ENCODE results near the gene ASAH2.

The ASAH2 gene

DNA sequence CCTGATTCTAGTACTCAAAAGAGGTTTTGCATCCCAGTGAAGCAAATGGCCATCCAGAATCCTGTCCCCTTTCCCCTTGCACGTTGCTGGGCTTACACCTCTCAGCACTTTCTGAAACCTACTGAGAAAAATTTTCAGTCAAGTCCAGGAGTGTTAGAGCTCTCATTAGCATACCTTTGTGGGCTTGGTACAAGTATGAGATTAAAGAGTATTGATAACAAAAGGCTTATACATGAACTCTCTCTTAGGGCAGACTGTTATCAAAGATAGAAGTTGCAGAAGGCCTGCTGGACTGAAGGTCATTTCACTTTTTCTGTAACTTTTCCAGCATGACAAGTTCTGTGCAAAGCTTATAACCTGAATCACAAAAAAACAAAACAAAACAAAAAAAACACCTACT lies at the start of gene ASAH2:
Gene ASAH2 (minus strand): TSS at position 123 of the 400 bp plus-strand sequence. CDS start 2,906 bp downstream, outside the sequence.
- Histone ChIP-seq H3K27ac (ENCODE audit: low read depth, low read length) (no peak within 1 kb of the TSS), H3K4me3 (ENCODE audit: low read depth in 1 of 2, low read length in 2 of 2) (peak within 1 kb of the TSS; percentile 41 to 56), H3K9me3 (ENCODE audit: control insufficient read depth in 1 of 2, low read length in 2 of 2) (no peaks in the 10 kb centered on the region), H3K4me1 (ENCODE audit: control insufficient read depth in 1 of 2, insufficient read depth in 2 of 2, low read length in 2 of 2) (peaks cover 30 to 37% of the 10 kb centered on the region in 2 donors), H3K36me3 (ENCODE audit: control insufficient read depth in 1 of 2, insufficient read depth in 2 of 2, low read length in 2 of 2) (no peaks in the 10 kb centered on the region), H3K27me3 (ENCODE audit: control insufficient read depth in 1 of 2, insufficient read depth in 2 of 2, low read length in 2 of 2) (peaks cover 0 to 4% of the 10 kb centered on the region in 2 donors), H3K9ac (ENCODE audit: low read depth in 1 of 2, low read length in 2 of 2) (no peak within 1 kb of the TSS)

- Histone ChIP-seq H3K4me3 (ENCODE audit: low read depth in 1 of 2, low read length in 2 of 2) (no peak overlapping the region), H3K9me3 (ENCODE audit: control insufficient read depth in 1 of 2, low read length in 2 of 2) (peaks cover 0 to 2% of the 10 kb centered on the region in 2 donors), H3K4me1 (ENCODE audit: control insufficient read depth in 1 of 2, insufficient read depth in 2 of 2, low read length in 2 of 2) (no peaks in the 10 kb centered on the region), H3K27me3 (ENCODE audit: control insufficient read depth in 1 of 2, insufficient read depth in 2 of 2, low read length in 2 of 2) (no peaks in the 10 kb centered on the region), H3K36me3 (ENCODE audit: control insufficient read depth in 1 of 2, insufficient read depth in 2 of 2, low read length in 2 of 2) (no peaks in the 10 kb centered on the region), H3K9ac (ENCODE audit: low read depth in 1 of 2, low read length in 2 of 2) (no peak overlapping the region), H3K27ac (ENCODE audit: low read depth, low read length) (no peak overlapping the region)
Measured at GRCh38 chr10:50299948-50300669, 48.8 kb upstream of the ASAH2 start.

DNA sequence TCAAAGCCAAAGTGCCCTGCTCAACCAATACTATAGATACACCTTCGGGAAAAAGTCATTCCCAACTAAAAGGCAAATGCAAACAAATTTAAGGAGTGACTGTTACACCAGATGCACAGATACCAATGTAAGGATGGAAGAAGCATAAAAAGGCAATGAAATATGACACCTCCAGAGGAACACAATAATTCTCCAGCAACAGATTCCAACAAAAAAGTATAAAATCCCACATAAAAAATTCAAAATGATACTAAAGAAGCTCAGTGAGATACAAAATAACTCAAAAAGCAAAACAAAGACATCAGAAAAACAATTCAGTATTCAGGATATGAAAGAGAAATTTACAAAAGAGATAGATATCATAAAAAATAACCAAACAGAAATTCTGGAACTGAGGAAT lies 44.1 kb upstream of the ASAH2 start:
- Histone ChIP-seq H3K36me3 (ENCODE audit: control insufficient read depth in 1 of 2, insufficient read depth in 2 of 2, low read length in 2 of 2) (no peaks in the 10 kb centered on the region), H3K4me1 (ENCODE audit: control insufficient read depth in 1 of 2, insufficient read depth in 2 of 2, low read length in 2 of 2) (peaks cover 8 to 17% of the 10 kb centered on the region in 2 donors), H3K4me3 (ENCODE audit: low read depth in 1 of 2, low read length in 2 of 2) (no peak overlapping the region), H3K9ac (ENCODE audit: low read depth in 1 of 2, low read length in 2 of 2) (no peak overlapping the region), H3K27ac (ENCODE audit: low read depth, low read length) (no peak overlapping the region), H3K9me3 (ENCODE audit: control insufficient read depth in 1 of 2, low read length in 2 of 2) (peaks cover 0 to 2% of the 10 kb centered on the region in 2 donors), H3K27me3 (ENCODE audit: control insufficient read depth in 1 of 2, insufficient read depth in 2 of 2, low read length in 2 of 2) (no peaks in the 10 kb centered on the region)

- H3K9ac ChIP-seq (ENCODE audit: low read depth in 1 of 2, low read length in 2 of 2), result no peak overlapping the region
- H3K36me3 ChIP-seq (ENCODE audit: control insufficient read depth in 1 of 2, insufficient read depth in 2 of 2, low read length in 2 of 2), result no peaks in the 10 kb centered on the region
- no peak overlapping the region for H3K4me3 ChIP-seq (ENCODE audit: low read depth in 1 of 2, low read length in 2 of 2)
- H3K27me3 ChIP-seq (ENCODE audit: control insufficient read depth in 1 of 2, insufficient read depth in 2 of 2, low read length in 2 of 2), result no peaks in the 10 kb centered on the region
- H3K27ac ChIP-seq (ENCODE audit: low read depth, low read length), result no peak overlapping the region
- no peaks in the 10 kb centered on the region for H3K9me3 ChIP-seq (ENCODE audit: control insufficient read depth in 1 of 2, low read length in 2 of 2)
- H3K4me1 ChIP-seq (ENCODE audit: control insufficient read depth in 1 of 2, insufficient read depth in 2 of 2, low read length in 2 of 2), result peaks cover 8 to 17% of the 10 kb centered on the region in 2 donors
Measured at GRCh38 chr10:50294582-50294981, 43.3 kb upstream of the ASAH2 start.

- H3K9me3 ChIP-seq (ENCODE audit: control insufficient read depth in 1 of 2, low read length in 2 of 2), result no peaks in the 10 kb centered on the region
- H3K27ac ChIP-seq (ENCODE audit: low read depth, low read length), result peak overlapping the region; percentile 52
- no peaks in the 10 kb centered on the region for H3K36me3 ChIP-seq (ENCODE audit: control insufficient read depth in 1 of 2, insufficient read depth in 2 of 2, low read length in 2 of 2)
- H3K4me3 ChIP-seq (ENCODE audit: low read depth in 1 of 2, low read length in 2 of 2), result no peak overlapping the region
- H3K9ac ChIP-seq (ENCODE audit: low read depth in 1 of 2, low read length in 2 of 2), result peak overlapping the region in 1 of 2 donors; percentile 4
- H3K27me3 ChIP-seq (ENCODE audit: control insufficient read depth in 1 of 2, insufficient read depth in 2 of 2, low read length in 2 of 2), result no peaks in the 10 kb centered on the region
- H3K4me1 ChIP-seq (ENCODE audit: control insufficient read depth in 1 of 2, insufficient read depth in 2 of 2, low read length in 2 of 2), result peaks cover 8 to 17% of the 10 kb centered on the region in 2 donors
Measured at GRCh38 chr10:50293513-50294313, 42.4 kb upstream of the ASAH2 start.

- no peak overlapping the region for H3K4me3 ChIP-seq (ENCODE audit: low read depth in 1 of 2, low read length in 2 of 2)
- no peak overlapping the region for H3K9ac ChIP-seq (ENCODE audit: low read depth in 1 of 2, low read length in 2 of 2)
- H3K27me3 ChIP-seq (ENCODE audit: control insufficient read depth in 1 of 2, insufficient read depth in 2 of 2, low read length in 2 of 2), result no peaks in the 10 kb centered on the region
- no peak overlapping the region for H3K27ac ChIP-seq (ENCODE audit: low read depth, low read length)
- no peaks in the 10 kb centered on the region for H3K9me3 ChIP-seq (ENCODE audit: control insufficient read depth in 1 of 2, low read length in 2 of 2)
- peaks cover 8 to 17% of the 10 kb centered on the region in 2 donors for H3K4me1 ChIP-seq (ENCODE audit: control insufficient read depth in 1 of 2, insufficient read depth in 2 of 2, low read length in 2 of 2)
- H3K36me3 ChIP-seq (ENCODE audit: control insufficient read depth in 1 of 2, insufficient read depth in 2 of 2, low read length in 2 of 2), result no peaks in the 10 kb centered on the region
Measured at GRCh38 chr10:50291261-50291850, 40.0 kb upstream of the ASAH2 start.

DNA sequence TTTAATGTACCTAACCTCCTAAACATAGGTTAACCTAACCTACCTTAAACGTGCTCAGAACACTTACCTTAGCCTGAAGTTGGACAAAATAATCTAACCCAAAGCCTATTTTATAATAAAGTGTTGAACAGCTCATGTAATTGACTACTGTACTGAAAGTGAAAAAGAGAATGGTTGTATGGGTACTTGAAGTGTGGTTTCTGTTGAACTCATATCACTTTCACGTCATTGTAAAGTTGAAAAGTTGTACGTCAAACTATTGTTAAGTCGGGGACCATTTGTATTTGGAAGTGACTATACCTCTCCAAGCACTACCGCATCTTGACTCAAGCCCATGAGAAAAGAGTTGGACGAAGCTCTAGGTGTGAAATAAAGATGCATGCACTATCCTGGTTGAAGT lies 37.9 kb upstream of the ASAH2 start:
- Histone ChIP-seq H3K9ac (ENCODE audit: low read depth in 1 of 2, low read length in 2 of 2) (no peak overlapping the region), H3K4me1 (ENCODE audit: control insufficient read depth in 1 of 2, insufficient read depth in 2 of 2, low read length in 2 of 2) (peaks cover 6 to 14% of the 10 kb centered on the region in 2 donors), H3K4me3 (ENCODE audit: low read depth in 1 of 2, low read length in 2 of 2) (no peak overlapping the region), H3K9me3 (ENCODE audit: control insufficient read depth in 1 of 2, low read length in 2 of 2) (no peaks in the 10 kb centered on the region), H3K27me3 (ENCODE audit: control insufficient read depth in 1 of 2, insufficient read depth in 2 of 2, low read length in 2 of 2) (no peaks in the 10 kb centered on the region), H3K27ac (ENCODE audit: low read depth, low read length) (no peak overlapping the region), H3K36me3 (ENCODE audit: control insufficient read depth in 1 of 2, insufficient read depth in 2 of 2, low read length in 2 of 2) (no peaks in the 10 kb centered on the region)

- H3K9me3 ChIP-seq (ENCODE audit: control insufficient read depth in 1 of 2, low read length in 2 of 2), result no peaks in the 10 kb centered on the region
- H3K9ac ChIP-seq (ENCODE audit: low read depth in 1 of 2, low read length in 2 of 2), result no peak overlapping the region
- no peaks in the 10 kb centered on the region for H3K36me3 ChIP-seq (ENCODE audit: control insufficient read depth in 1 of 2, insufficient read depth in 2 of 2, low read length in 2 of 2)
- H3K4me3 ChIP-seq (ENCODE audit: low read depth in 1 of 2, low read length in 2 of 2), result no peak overlapping the region
- H3K4me1 ChIP-seq (ENCODE audit: control insufficient read depth in 1 of 2, insufficient read depth in 2 of 2, low read length in 2 of 2), result no peaks in the 10 kb centered on the region
- H3K27ac ChIP-seq (ENCODE audit: low read depth, low read length), result no peak overlapping the region
- H3K27me3 ChIP-seq (ENCODE audit: control insufficient read depth in 1 of 2, insufficient read depth in 2 of 2, low read length in 2 of 2), result no peaks in the 10 kb centered on the region
Measured at GRCh38 chr10:50286996-50287803, 35.9 kb upstream of the ASAH2 start.

GRCh38 chr10:50286517-50286916 lies 35.2 kb upstream of the ASAH2 start:
- no peaks in the 10 kb centered on the region for H3K27me3 ChIP-seq (ENCODE audit: control insufficient read depth in 1 of 2, insufficient read depth in 2 of 2, low read length in 2 of 2)
- no peak overlapping the region for H3K4me3 ChIP-seq (ENCODE audit: low read depth in 1 of 2, low read length in 2 of 2)
- no peaks in the 10 kb centered on the region for H3K4me1 ChIP-seq (ENCODE audit: control insufficient read depth in 1 of 2, insufficient read depth in 2 of 2, low read length in 2 of 2)
- no peak overlapping the region for H3K9ac ChIP-seq (ENCODE audit: low read depth in 1 of 2, low read length in 2 of 2)
- H3K27ac ChIP-seq (ENCODE audit: low read depth, low read length), result no peak overlapping the region
- H3K9me3 ChIP-seq (ENCODE audit: control insufficient read depth in 1 of 2, low read length in 2 of 2), result no peaks in the 10 kb centered on the region
- no peaks in the 10 kb centered on the region for H3K36me3 ChIP-seq (ENCODE audit: control insufficient read depth in 1 of 2, insufficient read depth in 2 of 2, low read length in 2 of 2)
